ENCODE measurements around the gene KRTAP12-2.
A peak's percentile ranks its signal among the peaks of the same experiment; 100 is the strongest.

Gene KRTAP12-2

DNA sequence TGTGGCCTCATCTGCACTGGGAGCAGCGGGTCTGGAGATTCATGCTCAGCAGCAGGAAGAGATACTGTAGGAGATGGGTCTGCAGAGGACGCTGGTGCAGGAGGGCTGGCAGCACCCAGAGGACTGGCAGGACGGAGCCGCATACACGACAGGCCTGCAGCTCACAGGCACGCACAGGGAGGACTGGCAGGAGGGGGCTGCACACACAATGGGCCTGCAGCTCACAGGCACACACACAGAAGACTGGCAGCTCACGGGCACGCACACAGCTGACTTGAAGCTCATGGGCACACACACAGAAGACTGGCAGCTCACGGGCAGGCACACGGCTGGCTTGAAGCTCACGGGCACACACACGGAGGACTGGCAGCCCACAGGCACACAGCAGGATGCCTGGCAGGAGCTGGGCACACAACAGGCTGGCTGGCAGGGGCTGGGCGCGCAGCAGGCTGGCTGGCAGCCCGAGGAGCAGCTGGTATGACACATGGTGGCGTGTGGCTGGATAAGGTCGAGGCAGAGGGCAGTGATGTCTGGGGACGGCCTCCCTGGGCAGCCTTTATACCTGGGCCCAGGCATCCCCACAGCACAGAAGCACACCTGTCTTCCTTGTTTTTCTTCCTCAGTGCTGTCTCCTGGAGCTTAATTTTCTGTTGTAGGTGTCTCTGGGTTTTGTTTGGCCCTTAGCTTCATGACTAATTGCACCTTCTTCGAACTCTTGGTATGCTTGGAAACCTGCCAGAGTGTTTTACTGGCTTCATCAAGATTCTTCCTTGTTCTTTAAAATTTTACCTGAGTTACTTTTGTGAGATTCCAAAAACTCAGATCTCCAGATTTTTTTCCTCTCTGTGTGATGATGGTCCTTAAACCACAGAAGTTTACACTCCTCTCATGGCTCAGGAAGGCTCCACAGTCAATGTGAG is at the start of gene KRTAP12-2:
KRTAP12-2 (minus strand) TSS at position 527 of the 920 bp plus-strand sequence; CDS start at position 486, 41 bp downstream.
- no peak for DNase-seq

DNA sequence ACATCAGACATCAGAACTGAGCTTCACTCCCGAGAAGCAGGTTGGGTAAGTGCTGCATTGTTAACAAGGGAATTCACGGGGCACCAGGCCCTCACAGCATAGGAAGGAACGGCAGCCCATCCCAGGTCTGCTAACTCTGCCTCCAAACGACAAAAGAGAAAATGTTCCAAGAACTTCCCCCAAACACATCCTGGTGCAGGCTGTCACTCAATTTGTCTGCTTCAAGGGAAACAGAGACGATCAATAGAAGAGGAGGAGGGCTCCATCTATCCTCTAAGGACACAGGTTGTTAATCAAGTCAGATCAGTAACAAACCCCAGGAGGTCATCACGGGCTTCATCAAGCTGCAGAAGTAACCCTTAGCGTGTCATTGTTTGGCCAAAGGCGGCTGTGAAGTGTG is 48.2 kb upstream of the KRTAP12-2 start:
- no peak for DNase-seq

DNA sequence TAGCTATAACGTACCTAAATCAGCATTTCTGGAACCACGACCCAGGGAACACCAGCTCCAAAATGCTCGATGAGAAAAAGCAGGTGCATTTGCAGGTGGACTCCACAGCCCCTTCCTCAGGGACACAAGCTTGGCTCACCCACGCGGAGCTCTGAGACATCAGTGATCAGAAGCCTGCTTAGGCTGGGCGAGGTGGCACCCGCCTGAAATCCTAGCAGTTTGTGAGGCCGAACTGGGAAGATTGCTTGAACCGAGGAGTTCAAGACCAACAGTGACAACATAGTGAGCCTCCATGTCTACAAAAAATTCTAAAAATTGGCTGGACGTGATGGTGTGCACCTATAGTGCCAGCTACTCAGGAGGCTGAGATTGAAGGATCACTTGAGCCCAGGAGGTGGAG is 47.1 kb upstream of the KRTAP12-2 start:
- DNase-seq = no peak

GRCh38 chr21:44713130-44713529 is 46.4 kb upstream of the KRTAP12-2 start:
- DNase-seq = no peak

DNA sequence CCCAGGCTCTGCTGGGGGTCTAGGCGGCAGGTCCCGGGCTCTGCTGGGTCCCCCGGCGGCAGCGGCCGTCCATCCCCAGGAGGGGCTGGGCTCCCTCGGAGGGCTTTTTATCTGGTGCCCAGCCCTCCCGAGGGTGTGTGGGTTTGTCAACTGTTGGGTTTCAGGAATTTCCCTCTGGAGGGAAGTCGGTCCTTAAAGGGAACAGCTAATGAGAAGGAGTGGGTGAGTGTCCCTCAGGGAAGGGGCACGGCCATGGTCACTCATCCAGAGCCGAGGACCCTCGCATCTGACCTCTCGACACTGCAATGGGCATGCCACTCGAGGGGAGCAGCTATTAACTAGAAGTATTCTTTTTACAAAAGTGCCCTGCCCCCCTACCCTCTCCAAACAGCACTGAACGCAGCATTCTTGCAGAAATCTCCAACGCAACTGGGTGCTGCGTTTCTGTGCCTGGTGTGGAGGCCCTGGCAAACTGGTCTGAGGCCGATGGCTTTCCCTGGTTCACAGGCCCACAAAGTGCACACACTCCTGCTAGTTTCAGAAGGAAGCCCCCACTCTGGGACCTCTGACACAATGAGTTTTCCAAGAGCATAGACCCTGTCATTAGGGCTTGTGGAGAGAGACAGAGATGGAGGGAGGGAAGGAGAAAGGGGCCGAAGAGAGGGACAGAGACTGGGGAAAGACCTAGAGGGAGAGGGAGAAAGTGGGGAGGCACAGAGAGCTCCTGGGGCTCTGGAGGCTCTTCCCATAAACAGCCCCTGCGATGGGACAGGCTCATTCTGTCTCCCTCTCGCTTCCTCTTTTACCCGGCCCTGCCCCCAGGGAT is 45.7 kb upstream of the KRTAP12-2 start:
- DNase-seq = no peak

DNA sequence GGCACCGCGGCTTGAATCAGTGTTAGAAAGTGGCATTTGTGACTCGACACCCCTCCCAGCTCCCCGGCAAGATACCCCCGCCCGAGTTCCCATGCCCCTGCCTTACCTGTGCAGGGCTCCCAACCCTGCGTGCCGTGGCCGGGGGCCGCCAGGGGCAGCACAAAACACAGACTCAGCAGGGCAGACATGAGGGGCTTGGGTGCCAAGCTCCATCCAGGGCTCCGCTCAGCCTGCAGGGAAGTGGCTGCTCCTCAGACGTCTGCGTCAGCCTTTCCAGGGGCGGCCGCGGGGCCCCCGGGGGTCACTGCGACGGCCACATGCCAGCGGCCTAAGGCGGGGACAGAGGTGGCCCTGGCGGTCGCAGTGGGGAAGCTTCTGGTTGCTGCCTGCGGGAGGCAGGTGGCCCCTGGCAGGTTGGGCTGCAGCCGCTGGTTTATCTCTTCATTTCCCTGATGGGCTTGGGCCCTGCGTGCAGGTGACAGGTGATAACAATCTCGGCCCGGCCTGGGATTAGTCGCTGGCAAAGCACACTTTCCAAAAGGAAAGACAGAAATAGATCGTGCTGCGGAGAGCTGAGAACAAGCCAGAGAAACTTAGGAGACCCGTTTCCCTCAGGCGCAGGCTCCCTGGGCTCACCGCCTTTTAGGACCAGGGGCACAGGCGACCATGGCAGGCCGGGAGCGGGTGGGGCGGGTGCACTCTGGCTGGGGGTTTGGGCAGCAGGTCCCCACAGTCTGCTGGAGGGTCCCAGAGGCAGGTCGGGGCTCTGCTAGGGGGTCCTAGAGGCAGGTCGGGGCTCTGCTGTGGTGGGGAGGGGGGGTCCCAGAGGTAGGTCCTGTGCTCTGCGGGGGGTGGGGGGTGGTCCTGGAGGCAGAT is 44.8 kb upstream of the KRTAP12-2 start, which contains the start of gene TSPEAR:
TSPEAR (minus strand) TSS at position 246 of the 876 bp plus-strand sequence; CDS start at position 188, 58 bp downstream.
- DNase-seq = peak; percentile 58 to 94

GRCh38 chr21:44710756-44711326 is 44.1 kb upstream of the KRTAP12-2 start:
- peak; percentile 94 to 97 for DNase-seq

GRCh38 chr21:44710294-44710665 is 43.6 kb upstream of the KRTAP12-2 start:
- DNase-seq = no peak

DNA sequence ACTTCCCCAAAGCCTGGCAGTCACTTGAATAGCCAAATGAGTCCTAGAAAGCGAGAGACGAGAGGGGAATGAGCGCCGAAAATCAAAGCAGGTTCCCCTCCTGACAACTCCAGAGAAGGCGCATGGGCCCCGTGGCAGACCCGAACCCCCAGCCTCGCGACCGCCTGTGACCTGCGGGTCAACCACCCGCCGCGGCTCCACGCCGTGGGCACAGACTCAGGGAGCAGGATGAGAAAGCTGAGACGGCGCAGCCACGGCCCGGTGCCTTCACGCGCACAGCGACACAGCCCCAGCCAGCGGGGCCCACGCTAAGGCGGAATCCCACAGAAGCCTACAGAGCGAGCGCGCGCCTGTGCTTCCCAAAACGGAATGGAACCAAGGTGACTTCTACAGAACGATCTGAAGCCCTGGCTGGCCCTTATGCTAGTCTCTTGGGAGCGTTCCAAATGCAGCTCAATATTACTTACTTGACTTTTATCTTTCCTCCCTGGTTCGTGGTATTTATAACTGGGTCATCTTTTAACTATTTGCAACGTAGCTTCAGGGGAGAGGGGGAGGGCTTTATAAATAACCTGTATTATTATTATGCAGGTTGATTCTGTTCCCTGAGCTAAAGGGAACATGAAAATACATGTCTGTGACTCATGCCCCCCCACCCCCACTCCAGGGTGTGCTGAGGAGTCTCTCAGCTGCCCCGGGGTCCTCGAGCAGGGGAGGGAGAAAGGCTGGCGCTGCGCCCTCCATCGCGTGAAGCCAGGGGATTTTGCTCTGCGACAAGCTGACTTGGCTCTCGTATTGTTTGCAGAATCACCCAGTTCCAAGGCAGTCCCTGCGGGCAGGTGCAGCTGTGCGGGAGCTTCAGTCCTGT is 42.9 kb upstream of the KRTAP12-2 start:
- DNase-seq = peak; percentile 68 to 74

DNA sequence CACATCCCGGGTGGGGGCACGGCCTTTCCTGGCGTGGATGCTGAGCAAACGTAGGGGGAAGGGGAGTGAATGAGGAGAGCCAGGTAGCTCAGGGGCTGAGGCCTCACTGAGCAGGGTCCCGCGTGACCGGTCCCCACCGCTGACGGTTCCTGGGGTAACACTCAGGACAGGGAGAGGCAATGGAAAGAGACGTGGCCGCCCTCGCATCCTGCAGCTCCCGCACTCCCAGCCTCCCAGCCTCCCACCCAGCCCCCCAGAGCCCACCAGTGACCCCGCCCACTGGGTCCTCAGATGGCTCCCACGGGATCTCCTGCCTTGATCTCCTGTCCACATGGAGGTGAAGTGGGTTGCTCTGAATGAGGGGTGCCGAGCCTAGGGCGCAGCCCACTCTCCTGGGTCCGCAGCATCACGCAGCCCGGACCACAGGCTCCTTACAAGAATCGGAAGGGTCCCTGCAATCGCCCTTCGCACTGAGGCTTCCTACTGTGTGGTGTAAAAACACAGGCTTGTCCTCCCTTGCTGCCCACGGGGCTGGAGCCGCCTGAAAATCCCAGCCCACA is 42.2 kb upstream of the KRTAP12-2 start:
- no peak for DNase-seq

GRCh38 chr21:44708213-44708865 is 41.6 kb upstream of the KRTAP12-2 start:
- no peak for DNase-seq

- DNase-seq = no peak
Measured at GRCh38 chr21:44706706-44707581, 40.2 kb upstream of the KRTAP12-2 start.

GRCh38 chr21:44706026-44706705 is 39.4 kb upstream of the KRTAP12-2 start:
- no peak for DNase-seq

DNA sequence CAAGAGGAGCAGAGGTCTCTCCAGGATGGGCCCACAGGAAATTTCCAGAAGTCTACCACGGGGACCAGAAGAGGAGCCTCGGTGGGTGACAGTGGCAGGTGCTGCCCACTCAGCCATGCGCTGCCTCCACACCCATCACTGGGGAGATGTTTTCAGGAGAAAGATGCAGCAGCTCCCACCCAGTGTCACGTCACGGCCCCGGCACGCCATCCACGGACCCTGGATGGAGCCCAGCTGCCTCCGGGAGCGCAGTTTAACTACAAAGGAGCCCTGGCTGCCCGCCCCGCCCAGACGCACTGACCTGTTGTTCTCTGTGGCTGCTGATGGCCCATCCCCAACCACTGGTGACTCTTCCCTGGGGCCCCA is 37.9 kb upstream of the KRTAP12-2 start:
- no peak for DNase-seq

DNA sequence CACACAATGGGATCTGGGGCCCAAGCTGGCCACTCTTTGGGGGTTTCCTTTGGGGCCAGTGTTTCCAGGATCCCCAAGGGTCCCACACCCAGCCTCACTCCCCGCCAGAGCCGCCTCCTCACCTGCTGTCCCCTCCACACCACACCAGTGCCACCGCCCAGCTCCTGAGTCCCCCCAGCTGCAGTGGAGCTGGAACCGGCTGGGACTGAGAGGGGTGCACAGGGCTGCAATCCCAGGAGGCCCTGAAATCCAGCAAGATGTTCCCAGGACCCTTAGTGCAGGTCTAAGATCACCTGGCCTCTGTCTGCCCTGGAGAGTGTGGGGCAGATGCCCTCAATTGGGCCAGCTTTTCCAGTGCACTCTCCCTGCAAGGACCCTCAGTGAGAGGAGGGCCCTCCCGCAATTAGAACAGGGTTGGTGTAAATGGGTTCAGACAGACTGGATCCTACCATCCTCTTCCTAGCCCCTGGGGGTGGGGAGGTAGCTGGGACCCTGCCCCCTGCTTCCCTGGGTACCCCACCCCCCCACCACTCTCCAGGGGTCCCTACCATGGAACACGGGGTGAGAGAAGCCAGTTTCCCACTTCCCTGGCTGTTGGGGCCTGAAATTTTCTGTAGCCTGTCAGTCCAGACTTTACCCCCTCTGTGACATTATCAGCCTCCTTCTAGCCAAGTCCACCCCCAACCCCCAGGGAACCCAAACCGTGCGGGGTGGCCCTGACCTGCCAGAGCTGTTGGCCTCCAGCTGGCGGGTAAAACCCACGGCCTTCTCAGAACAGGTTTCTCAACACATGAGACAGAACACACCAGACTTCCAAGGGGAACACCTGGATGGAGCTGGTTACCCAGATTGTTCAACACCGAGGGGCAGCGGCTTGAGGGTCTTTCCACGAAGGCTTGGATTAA is 37.3 kb upstream of the KRTAP12-2 start:
- DNase-seq = no peak

- no peak for DNase-seq
Measured at GRCh38 chr21:44702973-44703730, 36.4 kb upstream of the KRTAP12-2 start.
